Erythroblast (primary cell): ENCODE data around the gene ATP2A3.

ENCODE experiments used
- GATA1 ChIP-seq: IDR thresholded peaks from 2 replicates; pipeline ENCODE4 v1.6.1; 2011; ENCODE audit warnings: low read depth, mild to moderate bottlenecking, control low read depth, low read length, moderate library complexity
- POLR2A ChIP-seq: IDR thresholded peaks from 2 replicates; pipeline ENCODE4 v1.6.1; 2011; ENCODE audit warnings: mild to moderate bottlenecking, low read length

GRCh38 chr17:3982113-3982512 is 17.9 kb upstream of the ATP2A3 start:
- no peak for TF ChIP-seq POLR2A
- TF ChIP-seq GATA1, result no peak
